ENCODE results near the gene SLC20A1.

DNA sequence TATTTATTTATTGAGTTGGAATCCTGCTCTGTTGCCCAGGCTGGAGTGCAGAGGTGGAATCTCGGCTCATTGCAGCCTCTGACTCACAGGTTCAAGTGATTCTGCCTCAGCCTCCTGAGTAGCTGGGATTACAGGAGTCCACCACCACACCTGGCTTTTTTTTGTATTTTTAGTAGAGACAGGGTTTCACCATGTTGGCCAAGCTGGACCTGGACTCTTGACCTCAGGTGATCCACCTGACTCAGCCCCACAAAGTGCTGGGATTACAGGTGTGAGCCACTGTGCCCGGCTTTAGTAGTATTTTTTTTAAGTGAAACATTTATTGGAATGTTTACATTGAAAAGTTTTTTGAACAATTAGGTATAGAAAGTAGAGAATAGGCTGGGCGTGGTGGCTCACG is 23.9 kb downstream of the SLC20A1 start:
- TF ChIP-seq POLR2A (IDR thresholded peaks at IDR 0.05; ENCODE audit: low read depth, low read length) (no peak), POLR2AphosphoS5 (IDR thresholded peaks at IDR 0.05; ENCODE audit: low read depth, low read length) (no peak)
